Measurements from ENCODE around the gene SRGAP3. TPM values are rescaled to one million over a fixed set of nuclear protein-coding genes. Genes with fewer than 3 reads are reported as not detected.

Gene SRGAP3
- total RNA-seq, 1 experiment from 2014 or later = 17.9 TPM

- Mint-ChIP-seq H3K36me3 (no peaks in the 10 kb centered on the region), H3K9me3 (peaks cover 8% of the 10 kb centered on the region), H3K27ac (no peak overlapping the region), H3K4me3 (no peak overlapping the region), H3K27me3 (ENCODE audit: low read depth) (no peaks in the 10 kb centered on the region), H3K4me1 (peaks cover 29% of the 10 kb centered on the region)
- POLR2A ChIA-PET = no interaction called here
- no peak for TF ChIP-seq ZNF263 (CRISPR knock-in tag; IDR thresholded peaks at IDR 0.05; ENCODE audit: low read depth)
- TF ChIP-seq SMAD4 (CRISPR knock-in tag; IDR thresholded peaks at IDR 0.05) = no peak
- TF ChIP-seq AR (CRISPR knock-in tag; IDR thresholded peaks at IDR 0.05) = no peak
- TF ChIP-seq, protein P1, sequence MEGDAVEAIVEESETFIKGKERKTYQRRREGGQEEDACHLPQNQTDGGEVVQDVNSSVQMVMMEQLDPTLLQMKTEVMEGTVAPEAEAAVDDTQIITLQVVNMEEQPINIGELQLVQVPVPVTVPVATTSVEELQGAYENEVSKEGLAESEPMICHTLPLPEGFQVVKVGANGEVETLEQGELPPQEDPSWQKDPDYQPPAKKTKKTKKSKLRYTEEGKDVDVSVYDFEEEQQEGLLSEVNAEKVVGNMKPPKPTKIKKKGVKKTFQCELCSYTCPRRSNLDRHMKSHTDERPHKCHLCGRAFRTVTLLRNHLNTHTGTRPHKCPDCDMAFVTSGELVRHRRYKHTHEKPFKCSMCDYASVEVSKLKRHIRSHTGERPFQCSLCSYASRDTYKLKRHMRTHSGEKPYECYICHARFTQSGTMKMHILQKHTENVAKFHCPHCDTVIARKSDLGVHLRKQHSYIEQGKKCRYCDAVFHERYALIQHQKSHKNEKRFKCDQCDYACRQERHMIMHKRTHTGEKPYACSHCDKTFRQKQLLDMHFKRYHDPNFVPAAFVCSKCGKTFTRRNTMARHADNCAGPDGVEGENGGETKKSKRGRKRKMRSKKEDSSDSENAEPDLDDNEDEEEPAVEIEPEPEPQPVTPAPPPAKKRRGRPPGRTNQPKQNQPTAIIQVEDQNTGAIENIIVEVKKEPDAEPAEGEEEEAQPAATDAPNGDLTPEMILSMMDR (IDR thresholded peaks at IDR 0.05) = no peak
- CTCF ChIA-PET = no interaction called here
- ATAC-seq (no peak), DNase-seq (ENCODE audit: low spot score) (no peak)
Observed at GRCh38 chr3:9179826-9180763, 69.4 kb downstream of the SRGAP3 start.

DNA sequence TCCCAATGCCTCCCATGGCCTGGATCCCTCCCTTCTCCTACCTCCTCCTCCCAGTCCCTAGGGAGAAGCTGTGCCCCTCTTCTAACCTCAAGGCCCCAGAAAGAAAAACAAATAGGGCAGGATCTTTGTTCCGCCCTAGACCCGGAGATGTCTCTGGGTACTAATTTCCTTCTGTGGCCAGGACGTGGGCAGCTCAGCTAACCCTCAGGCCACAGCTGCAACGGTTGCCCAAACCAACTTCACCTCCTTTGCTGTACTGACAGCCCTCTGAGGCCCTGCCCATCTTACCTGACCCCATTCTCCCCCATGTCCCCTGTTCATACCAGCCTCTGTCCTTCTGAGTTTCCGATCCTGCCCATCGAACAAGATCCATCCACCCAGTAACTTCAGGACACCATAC, 70.7 kb downstream of the SRGAP3 start:
- Mint-ChIP-seq H3K4me3 (no peak overlapping the region), H3K27ac (no peak overlapping the region), H3K27me3 (ENCODE audit: low read depth) (no peaks in the 10 kb centered on the region), H3K36me3 (no peaks in the 10 kb centered on the region), H3K4me1 (peaks cover 15% of the 10 kb centered on the region), H3K9me3 (peaks cover 8% of the 10 kb centered on the region)
- DNase-seq (ENCODE audit: low spot score) (no peak), ATAC-seq (no peak)
- CTCF ChIA-PET = no interaction called here
- POLR2A ChIA-PET = no interaction called here
- TF ChIP-seq ATF6 (CRISPR knock-in tag; IDR thresholded peaks at IDR 0.05) = no peak
- TF ChIP-seq MYBL2 (CRISPR knock-in tag; IDR thresholded peaks at IDR 0.05) = no peak
- TF ChIP-seq, protein P2, sequence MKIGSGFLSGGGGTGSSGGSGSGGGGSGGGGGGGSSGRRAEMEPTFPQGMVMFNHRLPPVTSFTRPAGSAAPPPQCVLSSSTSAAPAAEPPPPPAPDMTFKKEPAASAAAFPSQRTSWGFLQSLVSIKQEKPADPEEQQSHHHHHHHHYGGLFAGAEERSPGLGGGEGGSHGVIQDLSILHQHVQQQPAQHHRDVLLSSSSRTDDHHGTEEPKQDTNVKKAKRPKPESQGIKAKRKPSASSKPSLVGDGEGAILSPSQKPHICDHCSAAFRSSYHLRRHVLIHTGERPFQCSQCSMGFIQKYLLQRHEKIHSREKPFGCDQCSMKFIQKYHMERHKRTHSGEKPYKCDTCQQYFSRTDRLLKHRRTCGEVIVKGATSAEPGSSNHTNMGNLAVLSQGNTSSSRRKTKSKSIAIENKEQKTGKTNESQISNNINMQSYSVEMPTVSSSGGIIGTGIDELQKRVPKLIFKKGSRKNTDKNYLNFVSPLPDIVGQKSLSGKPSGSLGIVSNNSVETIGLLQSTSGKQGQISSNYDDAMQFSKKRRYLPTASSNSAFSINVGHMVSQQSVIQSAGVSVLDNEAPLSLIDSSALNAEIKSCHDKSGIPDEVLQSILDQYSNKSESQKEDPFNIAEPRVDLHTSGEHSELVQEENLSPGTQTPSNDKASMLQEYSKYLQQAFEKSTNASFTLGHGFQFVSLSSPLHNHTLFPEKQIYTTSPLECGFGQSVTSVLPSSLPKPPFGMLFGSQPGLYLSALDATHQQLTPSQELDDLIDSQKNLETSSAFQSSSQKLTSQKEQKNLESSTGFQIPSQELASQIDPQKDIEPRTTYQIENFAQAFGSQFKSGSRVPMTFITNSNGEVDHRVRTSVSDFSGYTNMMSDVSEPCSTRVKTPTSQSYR (CRISPR knock-in tag; IDR thresholded peaks at IDR 0.05) = no peak
- no peak for TF ChIP-seq ZMAT4 (CRISPR knock-in tag; IDR thresholded peaks at IDR 0.05)
- no peak for TF ChIP-seq ZNF416 (CRISPR knock-in tag; IDR thresholded peaks at IDR 0.05)
- TF ChIP-seq ZNF396 (CRISPR knock-in tag; IDR thresholded peaks at IDR 0.05; ENCODE audit: borderline replicate concordance) = no peak
- no peak for TF ChIP-seq NR3C1 (CRISPR knock-in tag; conservative IDR thresholded peaks at IDR 0.05; ENCODE audit: low read depth)
- TF ChIP-seq IRF2 (CRISPR knock-in tag; IDR thresholded peaks at IDR 0.05; ENCODE audit: borderline replicate concordance, low read depth) = no peak
- TF ChIP-seq NR2C2 (CRISPR knock-in tag; IDR thresholded peaks at IDR 0.05) = no peak
- TF ChIP-seq TCF7 (CRISPR knock-in tag; IDR thresholded peaks at IDR 0.05; ENCODE audit: low read depth) = no peak
- TF ChIP-seq AFF4 (CRISPR knock-in tag; IDR thresholded peaks at IDR 0.05; ENCODE audit: borderline replicate concordance) = no peak
- no peak for TF ChIP-seq SP1 (CRISPR knock-in tag; conservative IDR thresholded peaks at IDR 0.05)
- no peak for TF ChIP-seq CBFB (CRISPR knock-in tag; IDR thresholded peaks at IDR 0.05; ENCODE audit: low read depth)
- TF ChIP-seq, protein P3, sequence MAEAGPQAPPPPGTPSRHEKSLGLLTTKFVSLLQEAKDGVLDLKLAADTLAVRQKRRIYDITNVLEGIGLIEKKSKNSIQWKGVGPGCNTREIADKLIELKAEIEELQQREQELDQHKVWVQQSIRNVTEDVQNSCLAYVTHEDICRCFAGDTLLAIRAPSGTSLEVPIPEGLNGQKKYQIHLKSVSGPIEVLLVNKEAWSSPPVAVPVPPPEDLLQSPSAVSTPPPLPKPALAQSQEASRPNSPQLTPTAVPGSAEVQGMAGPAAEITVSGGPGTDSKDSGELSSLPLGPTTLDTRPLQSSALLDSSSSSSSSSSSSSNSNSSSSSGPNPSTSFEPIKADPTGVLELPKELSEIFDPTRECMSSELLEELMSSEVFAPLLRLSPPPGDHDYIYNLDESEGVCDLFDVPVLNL (CRISPR knock-in tag; IDR thresholded peaks at IDR 0.05; ENCODE audit: borderline replicate concordance, low read depth) = no peak

Data from WTC11 (cell line).